Large intestine (tissue), 3 donors: ENCODE measurements around the gene SASH1. TPM values are rescaled to one million over a fixed set of nuclear protein-coding genes. Genes with fewer than 3 reads are reported as not detected.

Source experiments
- DNase-seq, 2 donors: peaks; one replicate each; pipeline versions ENCODE4 v3.0.0 to v3.0.0-alpha.2; 2013
- H3K27ac ChIP-seq: one replicate; pipeline ENCODE4 v1.5.1; 2013; ENCODE audit warnings: low read length
- H3K27me3 ChIP-seq: 2 replicates; pipeline ENCODE4 v1.6.1; 2013; ENCODE audit warnings: low read length; ENCODE audit not compliant: control insufficient read depth, insufficient read depth
- H3K36me3 ChIP-seq: 2 replicates; pipeline ENCODE4 v1.6.1; 2013; ENCODE audit warnings: low read length; ENCODE audit not compliant: control insufficient read depth, insufficient read depth
- H3K4me1 ChIP-seq: one replicate; pipeline ENCODE4 v1.6.1; 2013; ENCODE audit warnings: low read length; ENCODE audit not compliant: control insufficient read depth, insufficient read depth
- H3K4me3 ChIP-seq: one replicate; pipeline ENCODE4 v1.5.1; 2013; ENCODE audit warnings: low read length
- H3K9me3 ChIP-seq: one replicate; pipeline ENCODE4 v1.6.1; 2013; ENCODE audit warnings: mild to moderate bottlenecking, low read depth, low read length, moderate library complexity; ENCODE audit not compliant: control insufficient read depth
- WGBS: methylation state at CpG from one replicate; pipeline ENCODE4 v1.1.5; 2013; ENCODE audit warnings: low lambda C conversion rate; ENCODE audit not compliant: insufficient coverage; 5-methylcytosine and 5-hydroxymethylcytosine counted together
- polyA plus RNA-seq: library from polyadenylated mRNA; unstranded; fragments of 120-200 nt; gene quantifications from one replicate; pipeline ENCODE4 v1.2.1, GENCODE V29; 2013

Gene SASH1
- polyA plus RNA-seq, 1 donor: 15.9 TPM

- Histone ChIP-seq H3K4me3 (no peak overlapping the region), H3K4me1 (no peaks in the 10 kb centered on the region), H3K36me3 (peaks cover 3% of the 10 kb centered on the region), H3K27me3 (no peaks in the 10 kb centered on the region), H3K27ac (no peak overlapping the region), H3K9me3 (no peaks in the 10 kb centered on the region)
- no peak for DNase-seq
- no CpG with 5 or more reads among the region's 7 CpGs for WGBS
These were observed 101.3 kb downstream of the SASH1 start for GRCh38 chr6:148443798-148444560.

- H3K4me1 ChIP-seq: no peaks in the 10 kb centered on the region
- no peaks in the 10 kb centered on the region for H3K9me3 ChIP-seq
- no peaks in the 10 kb centered on the region for H3K27me3 ChIP-seq
- no peak overlapping the region for H3K27ac ChIP-seq
- H3K4me3 ChIP-seq: no peak overlapping the region
- 80% methylated on average over 1 of the region's 6 CpGs for WGBS
- no peak for DNase-seq
- H3K36me3 ChIP-seq: peaks cover 3% of the 10 kb centered on the region
These were observed 102.5 kb downstream of the SASH1 start for GRCh38 chr6:148445116-148445515.

GRCh38 chr6:148445620-148446019, 103.0 kb downstream of the SASH1 start:
- H3K4me1 ChIP-seq: no peaks in the 10 kb centered on the region
- no CpG with 5 or more reads among the region's 6 CpGs for WGBS
- no peak overlapping the region for H3K27ac ChIP-seq

DNA sequence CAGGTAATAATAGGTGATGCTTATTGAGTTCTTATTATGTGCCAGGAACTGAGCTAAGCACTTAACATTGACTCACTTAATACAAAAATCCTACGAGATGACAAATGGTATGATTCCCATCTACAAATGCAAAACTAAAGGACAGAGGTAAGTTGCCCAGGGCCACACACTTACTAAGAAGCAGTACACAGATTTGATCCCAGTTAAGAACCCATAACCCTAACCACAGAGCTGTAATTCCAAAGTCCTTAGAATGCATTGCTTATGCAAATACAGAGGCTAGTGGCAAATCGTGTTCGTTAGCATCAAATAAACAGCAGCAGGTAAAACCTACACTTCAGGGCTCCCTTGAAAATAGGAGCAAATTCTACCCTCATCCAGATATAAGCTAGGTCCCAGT, 104.0 kb downstream of the SASH1 start:
- Histone ChIP-seq H3K4me1 (no peaks in the 10 kb centered on the region), H3K27ac (no peak overlapping the region), H3K4me3 (no peak overlapping the region), H3K36me3 (peaks cover 3% of the 10 kb centered on the region), H3K9me3 (no peaks in the 10 kb centered on the region), H3K27me3 (no peaks in the 10 kb centered on the region)
- WGBS: no CpG with 5 or more reads among the region's 3 CpGs
- DNase-seq: no peak

More at GRCh38 chr6:148445620-148446019, 103.0 kb downstream of the SASH1 start:
- no peak for DNase-seq
- H3K4me3 ChIP-seq: no peak overlapping the region
- peaks cover 3% of the 10 kb centered on the region for H3K36me3 ChIP-seq
- H3K9me3 ChIP-seq: no peaks in the 10 kb centered on the region
- no peaks in the 10 kb centered on the region for H3K27me3 ChIP-seq

DNA sequence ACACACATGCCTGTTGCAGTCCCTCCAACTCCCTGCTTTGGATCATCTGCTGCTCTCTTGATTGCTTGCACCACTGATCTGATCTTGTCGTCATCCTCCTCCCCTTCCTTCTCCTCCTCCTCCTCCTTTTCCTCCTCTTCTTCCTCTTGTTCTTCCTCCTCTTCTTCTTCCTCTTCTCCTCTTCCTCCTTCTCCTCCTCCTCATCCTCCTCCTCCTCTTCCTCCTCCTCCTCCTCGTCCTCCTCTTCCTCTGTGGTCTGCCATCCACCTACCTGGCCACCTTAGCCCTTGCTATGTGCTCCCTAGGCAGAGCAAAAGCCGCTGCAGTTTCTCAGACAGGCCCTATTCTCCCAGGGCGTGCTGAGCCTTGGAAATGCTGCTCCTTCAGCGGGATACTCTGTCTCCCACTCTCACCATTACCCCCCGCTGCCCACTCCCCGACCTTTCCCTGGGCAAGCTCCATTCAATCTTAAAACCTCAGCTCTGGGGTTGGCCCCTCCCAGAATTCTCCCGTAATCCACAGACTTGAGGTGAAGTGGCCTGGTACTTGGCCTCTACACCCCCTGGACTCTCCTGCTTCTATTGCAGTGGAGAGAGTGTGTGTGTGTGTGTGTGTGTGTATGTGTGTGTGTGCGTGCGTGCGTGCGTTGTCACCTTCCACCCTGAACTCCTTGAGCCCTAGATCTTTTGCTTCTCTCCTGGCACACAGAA, 105.0 kb downstream of the SASH1 start:
- H3K4me1 ChIP-seq: no peaks in the 10 kb centered on the region
- peaks cover 5% of the 10 kb centered on the region for H3K36me3 ChIP-seq
- no peak for DNase-seq
- H3K9me3 ChIP-seq: no peaks in the 10 kb centered on the region
- H3K27ac ChIP-seq: no peak overlapping the region
- H3K27me3 ChIP-seq: no peaks in the 10 kb centered on the region
- WGBS: 75% methylated on average over 1 of the region's 12 CpGs
- H3K4me3 ChIP-seq: no peak overlapping the region

DNA sequence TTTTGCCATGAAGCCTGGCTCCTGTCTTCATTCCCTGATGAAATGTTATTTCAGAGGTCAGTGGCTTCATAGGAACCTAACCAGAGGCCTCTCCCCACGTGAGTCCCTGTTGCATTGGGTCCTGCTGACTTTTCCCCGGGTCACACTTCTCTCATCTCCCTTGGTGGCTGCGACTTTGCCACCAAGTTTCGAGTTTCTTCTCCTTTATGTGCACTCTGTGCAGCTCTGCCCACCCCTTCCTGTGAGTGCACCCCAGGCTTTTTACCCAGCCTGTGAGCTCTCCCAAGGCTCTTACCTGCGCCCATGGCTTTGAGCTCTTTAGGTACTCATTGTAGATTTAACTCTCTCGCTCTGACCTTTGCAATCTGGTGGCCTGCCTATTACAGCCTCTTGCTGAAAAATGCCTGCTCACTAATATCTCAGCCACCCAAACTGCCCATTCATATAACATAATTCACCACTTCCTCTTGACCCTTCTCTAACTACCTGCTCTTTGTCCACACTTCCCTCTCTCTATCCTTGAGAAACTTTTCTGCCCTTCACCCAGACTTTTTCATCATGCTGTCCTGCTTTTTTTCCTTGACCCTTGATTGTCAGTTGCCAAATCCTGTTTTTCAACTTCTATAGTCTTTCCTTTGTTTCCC, 105.9 kb downstream of the SASH1 start:
- H3K9me3 ChIP-seq: no peaks in the 10 kb centered on the region
- H3K27ac ChIP-seq: no peak overlapping the region
- peaks cover 5% of the 10 kb centered on the region for H3K36me3 ChIP-seq
- no peaks in the 10 kb centered on the region for H3K27me3 ChIP-seq
- H3K4me3 ChIP-seq: no peak overlapping the region
- WGBS: 100% methylated on average over 1 of the region's 6 CpGs
- DNase-seq: no peak
- no peaks in the 10 kb centered on the region for H3K4me1 ChIP-seq

DNA sequence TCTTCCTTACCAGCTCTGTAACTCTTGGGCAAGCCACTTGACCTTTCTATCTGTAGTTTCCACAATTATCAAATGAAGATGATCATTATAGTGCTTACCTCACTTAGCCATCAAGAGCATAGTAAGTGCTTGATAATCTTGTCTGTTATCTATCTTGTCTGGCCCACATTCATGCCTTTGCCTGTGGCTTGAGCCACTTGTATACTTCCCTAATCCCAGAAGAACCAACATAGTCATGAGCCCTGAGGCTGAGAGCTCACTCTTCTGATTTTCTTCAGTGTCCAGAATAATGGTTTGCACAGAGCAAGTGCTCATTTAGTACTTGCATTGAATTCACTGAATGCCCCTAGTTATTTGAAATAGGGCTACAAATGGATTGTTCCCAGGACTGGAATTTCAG, 108.2 kb downstream of the SASH1 start:
- H3K4me3 ChIP-seq: no peak overlapping the region
- no peak overlapping the region for H3K27ac ChIP-seq
- no peaks in the 10 kb centered on the region for H3K9me3 ChIP-seq
- no peaks in the 10 kb centered on the region for H3K4me1 ChIP-seq
- no peak for DNase-seq
- H3K36me3 ChIP-seq: peaks cover 12% of the 10 kb centered on the region
- no peaks in the 10 kb centered on the region for H3K27me3 ChIP-seq

GRCh38 chr6:148451690-148452089, 109.1 kb downstream of the SASH1 start:
- no peak for DNase-seq
- Histone ChIP-seq H3K4me1 (no peaks in the 10 kb centered on the region), H3K27ac (no peak overlapping the region), H3K27me3 (no peaks in the 10 kb centered on the region), H3K9me3 (no peaks in the 10 kb centered on the region), H3K4me3 (no peak overlapping the region), H3K36me3 (peaks cover 12% of the 10 kb centered on the region)
- 100% methylated on average over 2 of the region's 8 CpGs for WGBS

GRCh38 chr6:148452876-148453275, 110.2 kb downstream of the SASH1 start:
- no CpG with 5 or more reads among the region's 16 CpGs for WGBS
- Histone ChIP-seq H3K9me3 (no peaks in the 10 kb centered on the region), H3K27ac (no peak overlapping the region), H3K4me1 (no peaks in the 10 kb centered on the region), H3K27me3 (no peaks in the 10 kb centered on the region), H3K4me3 (no peak overlapping the region), H3K36me3 (peaks cover 9% of the 10 kb centered on the region)
- no peak for DNase-seq

DNA sequence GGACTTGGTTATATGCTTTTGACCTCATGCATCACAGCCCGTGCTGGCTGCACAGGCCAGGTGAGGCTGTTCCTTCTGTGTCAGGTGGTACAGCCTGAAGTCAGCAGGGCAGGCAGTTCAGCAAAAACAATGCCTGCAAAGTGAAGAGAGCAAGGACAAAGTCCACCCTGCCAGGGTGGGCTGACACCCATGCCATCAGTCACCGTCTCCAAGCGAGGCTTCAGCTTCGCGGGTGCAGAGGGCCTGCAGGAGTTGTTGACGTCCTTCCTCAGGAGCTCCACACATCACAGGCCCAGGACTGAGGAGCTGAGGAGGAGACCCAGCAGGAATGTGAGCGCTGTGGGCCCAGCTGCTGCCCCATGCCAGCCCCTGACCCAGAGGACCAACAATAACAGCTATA, 111.3 kb downstream of the SASH1 start:
- no peaks in the 10 kb centered on the region for H3K4me1 ChIP-seq
- peak in 1 of 2 donors; percentile 16 for DNase-seq
- no peaks in the 10 kb centered on the region for H3K27me3 ChIP-seq
- H3K4me3 ChIP-seq: no peak overlapping the region
- WGBS: 57% methylated on average over 1 of the region's 7 CpGs
- H3K36me3 ChIP-seq: peaks cover 9% of the 10 kb centered on the region
- H3K27ac ChIP-seq: no peak overlapping the region
- no peaks in the 10 kb centered on the region for H3K9me3 ChIP-seq
